ENCODE results near the gene PTPRO. TPM values are rescaled to one million over a fixed set of nuclear protein-coding genes. Genes with fewer than 3 reads are reported as not detected.

Gene PTPRO
- total RNA-seq, 1 donor: under 0.01 TPM

- H3K36me3 ChIP-seq (ENCODE audit: insufficient read depth, low read length): no peaks in the 10 kb centered on the region
- no peak for TF ChIP-seq CTCF (IDR thresholded peaks at IDR 0.05; ENCODE audit: extremely low read depth, low read depth, low read length)
- no peak overlapping the region for H3K27ac ChIP-seq (ENCODE audit: low read depth, low read length)
- no peaks in the 10 kb centered on the region for H3K9me3 ChIP-seq (ENCODE audit: low read depth, low read length)
- H3K27me3 ChIP-seq (ENCODE audit: insufficient read depth, low read length): peaks cover 9% of the 10 kb centered on the region
- H4K20me1 ChIP-seq (ENCODE audit: insufficient read depth, low read length): no peaks in the 10 kb centered on the region
- H3K4me3 ChIP-seq (ENCODE audit: insufficient read depth, low read length): no peak overlapping the region
- no peak overlapping the region for H2AFZ ChIP-seq (ENCODE audit: low read length)
- DNase-seq (ENCODE audit: insufficient read length, low spot score, missing footprints): no peak
- H3K79me2 ChIP-seq (ENCODE audit: insufficient read depth, low read length): no peaks in the 10 kb centered on the region
- no peak overlapping the region for H3K4me2 ChIP-seq (ENCODE audit: insufficient read depth, low read length)
- no peaks in the 10 kb centered on the region for H3K4me1 ChIP-seq (ENCODE audit: insufficient read depth, low read length)
Observed at GRCh38 chr12:15515010-15515409, 192.7 kb downstream of the PTPRO start.

- Histone ChIP-seq H3K4me3 (ENCODE audit: insufficient read depth, low read length) (no peak overlapping the region), H3K4me1 (ENCODE audit: insufficient read depth, low read length) (no peaks in the 10 kb centered on the region), H3K27me3 (ENCODE audit: insufficient read depth, low read length) (peaks cover 31% of the 10 kb centered on the region), H2AFZ (ENCODE audit: low read length) (no peak overlapping the region), H3K9me3 (ENCODE audit: low read depth, low read length) (no peaks in the 10 kb centered on the region), H3K36me3 (ENCODE audit: insufficient read depth, low read length) (no peaks in the 10 kb centered on the region), H3K79me2 (ENCODE audit: insufficient read depth, low read length) (no peaks in the 10 kb centered on the region), H3K4me2 (ENCODE audit: insufficient read depth, low read length) (no peak overlapping the region), H3K27ac (ENCODE audit: low read depth, low read length) (no peak overlapping the region), H4K20me1 (ENCODE audit: insufficient read depth, low read length) (no peaks in the 10 kb centered on the region)
- no peak for TF ChIP-seq CTCF (IDR thresholded peaks at IDR 0.05; ENCODE audit: extremely low read depth, low read depth, low read length)
- DNase-seq (ENCODE audit: insufficient read length, low spot score, missing footprints): no peak
Observed at GRCh38 chr12:15520083-15520482, 197.8 kb downstream of the PTPRO start.

- no peak for TF ChIP-seq CTCF (IDR thresholded peaks at IDR 0.05; ENCODE audit: extremely low read depth, low read depth, low read length)
- no peak overlapping the region for H3K4me3 ChIP-seq (ENCODE audit: insufficient read depth, low read length)
- no peak overlapping the region for H2AFZ ChIP-seq (ENCODE audit: low read length)
- H3K79me2 ChIP-seq (ENCODE audit: insufficient read depth, low read length): no peaks in the 10 kb centered on the region
- no peaks in the 10 kb centered on the region for H3K36me3 ChIP-seq (ENCODE audit: insufficient read depth, low read length)
- peaks cover 36% of the 10 kb centered on the region for H3K27me3 ChIP-seq (ENCODE audit: insufficient read depth, low read length)
- no peaks in the 10 kb centered on the region for H3K9me3 ChIP-seq (ENCODE audit: low read depth, low read length)
- no peaks in the 10 kb centered on the region for H3K4me1 ChIP-seq (ENCODE audit: insufficient read depth, low read length)
- no peak for DNase-seq (ENCODE audit: insufficient read length, low spot score, missing footprints)
- H3K27ac ChIP-seq (ENCODE audit: low read depth, low read length): no peak overlapping the region
- H3K4me2 ChIP-seq (ENCODE audit: insufficient read depth, low read length): no peak overlapping the region
- no peaks in the 10 kb centered on the region for H4K20me1 ChIP-seq (ENCODE audit: insufficient read depth, low read length)
Observed at GRCh38 chr12:15520844-15521243, 198.5 kb downstream of the PTPRO start.

- Histone ChIP-seq H3K4me1 (ENCODE audit: insufficient read depth, low read length) (peaks cover 9% of the 10 kb centered on the region), H4K20me1 (ENCODE audit: insufficient read depth, low read length) (no peaks in the 10 kb centered on the region), H2AFZ (ENCODE audit: low read length) (no peak overlapping the region), H3K27ac (ENCODE audit: low read depth, low read length) (no peak overlapping the region), H3K79me2 (ENCODE audit: insufficient read depth, low read length) (no peaks in the 10 kb centered on the region), H3K9me3 (ENCODE audit: low read depth, low read length) (no peaks in the 10 kb centered on the region), H3K4me3 (ENCODE audit: insufficient read depth, low read length) (no peak overlapping the region), H3K36me3 (ENCODE audit: insufficient read depth, low read length) (no peaks in the 10 kb centered on the region), H3K27me3 (ENCODE audit: insufficient read depth, low read length) (peaks cover 36% of the 10 kb centered on the region), H3K4me2 (ENCODE audit: insufficient read depth, low read length) (no peak overlapping the region)
- DNase-seq (ENCODE audit: insufficient read length, low spot score, missing footprints): no peak
- peak; percentile 65 for TF ChIP-seq CTCF (IDR thresholded peaks at IDR 0.05; ENCODE audit: extremely low read depth, low read depth, low read length)
Observed at GRCh38 chr12:15522574-15523187, 200.4 kb downstream of the PTPRO start.
